ENCODE data around the gene OVCH2. TPM values are rescaled to one million over a fixed set of nuclear protein-coding genes. Genes with fewer than 3 reads are reported as not detected.
"Not testable (repeated sequence)": the region's sequence is repeated elsewhere in the genome, so short reads cannot be mapped to it uniquely, and the experiment has no call there.

Gene OVCH2
- total RNA-seq = not detected in 2 replicates

DNA sequence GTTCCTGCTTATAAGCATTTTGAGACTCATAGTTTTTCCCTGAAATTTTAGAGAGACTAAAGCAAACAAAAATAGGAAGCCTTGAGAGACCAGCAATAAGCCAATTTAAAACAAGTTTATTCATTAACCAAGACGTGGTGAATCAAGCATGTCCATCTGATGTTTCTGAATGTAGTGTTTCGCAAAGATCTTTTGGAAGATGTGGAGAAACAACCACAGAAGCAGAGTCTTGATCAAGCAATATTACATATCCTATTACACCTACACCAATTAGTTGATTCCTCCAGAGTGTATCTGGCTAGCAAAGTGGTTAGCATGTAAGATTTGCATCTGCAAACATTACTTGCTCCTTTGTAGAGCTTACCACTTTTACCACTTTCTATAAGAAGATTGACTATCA is at the start of gene OVCH2:
Gene OVCH2, minus strand, starts transcription at position 101 of the 400 bp plus-strand sequence. Its CDS starts 83 bp downstream, at position 18.
- DNase-seq (ENCODE audit: low read depth in 2 of 2) = no peak

DNA sequence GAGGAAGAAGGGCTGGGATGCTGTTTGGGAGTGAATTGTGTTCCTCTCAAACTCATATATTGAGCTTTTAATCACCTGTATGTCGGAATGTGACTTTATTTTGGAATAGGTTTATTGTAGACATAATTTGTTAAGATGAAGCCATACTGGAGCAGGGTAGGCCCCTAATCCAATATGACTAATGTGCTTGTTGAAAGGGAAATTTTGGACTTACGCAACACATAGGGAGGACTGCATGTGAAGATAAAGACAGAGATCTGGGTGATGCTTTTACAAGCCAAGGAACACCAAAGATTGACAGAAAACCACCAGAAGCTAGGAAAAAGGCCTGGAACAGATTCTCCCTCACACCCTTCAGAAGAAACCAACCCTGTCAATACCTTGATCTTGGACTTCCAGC is 43.2 kb upstream of the OVCH2 start:
- no peak for DNase-seq (ENCODE audit: low read depth in 2 of 2)

DNA sequence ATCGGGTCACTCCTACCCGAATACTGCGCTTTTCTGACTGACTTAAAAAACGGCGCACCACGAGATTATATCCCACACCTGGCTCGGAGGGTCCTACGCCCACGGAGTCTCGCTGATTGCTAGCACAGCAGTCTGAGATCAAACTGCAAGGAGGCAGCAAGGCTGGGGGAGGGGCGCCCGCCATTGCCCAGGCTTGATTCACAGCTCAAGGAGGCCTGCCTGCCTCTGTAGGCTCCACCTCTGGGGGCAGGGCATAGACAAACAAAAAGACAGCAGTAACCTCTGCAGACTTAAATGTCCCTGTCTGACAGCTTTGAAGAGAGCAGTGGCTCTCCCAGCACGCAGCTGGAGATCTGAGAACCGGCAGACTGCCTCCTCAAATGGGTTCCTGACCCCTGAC is 28.5 kb upstream of the OVCH2 start:
- DNase-seq (ENCODE audit: low read depth in 2 of 2) = not testable (repeated sequence)

GRCh38 chr11:7714786-7715185 is 8.5 kb upstream of the OVCH2 start:
- DNase-seq (ENCODE audit: low read depth in 2 of 2) = no peak

DNA sequence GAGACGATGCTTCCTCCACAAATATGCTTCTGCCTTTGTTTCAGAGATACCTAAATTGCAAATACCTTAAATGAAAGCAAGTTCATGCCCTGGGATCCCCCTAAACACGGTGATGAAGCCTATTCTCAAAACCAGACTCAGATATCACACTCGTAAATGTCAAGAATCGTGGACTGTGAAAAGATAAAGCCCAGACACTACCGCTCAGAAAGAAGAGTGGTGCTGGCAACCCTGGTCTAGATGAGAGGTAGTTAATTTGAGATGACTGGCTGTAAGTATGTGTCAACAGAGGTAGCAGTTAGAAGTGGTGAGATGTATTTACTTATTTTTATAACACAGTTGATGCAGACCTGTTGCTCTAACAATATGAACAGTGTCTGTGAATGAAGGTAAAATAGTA is 2.5 kb downstream of the OVCH2 start:
- no peak for DNase-seq (ENCODE audit: low read depth in 2 of 2)

- no peak for DNase-seq (ENCODE audit: low read depth in 2 of 2)
Observed at GRCh38 chr11:7696424-7696823, 9.9 kb downstream of the OVCH2 start.

DNA sequence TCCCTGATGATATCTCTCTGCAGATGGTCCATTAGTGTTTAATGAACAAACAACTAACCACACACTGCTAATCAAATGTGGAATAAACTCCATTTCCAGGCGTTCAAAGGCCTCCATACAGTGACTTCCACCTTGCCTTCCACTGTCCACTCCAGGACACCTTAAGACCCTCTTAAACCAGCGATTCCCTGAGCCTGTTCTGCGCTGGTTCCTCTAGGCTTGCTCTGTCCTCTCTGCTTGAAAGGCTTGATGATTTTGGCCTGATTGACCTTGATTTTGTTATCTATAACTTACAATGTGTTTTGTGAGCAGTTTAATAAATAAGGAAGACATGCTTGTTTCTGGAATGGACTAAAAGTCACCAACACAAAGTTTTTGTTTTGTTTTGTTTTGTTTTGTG is 12.0 kb downstream of the OVCH2 start:
- no peak for DNase-seq (ENCODE audit: low read depth in 2 of 2)

GRCh38 chr11:7692426-7692825 is 13.9 kb downstream of the OVCH2 start:
- DNase-seq (ENCODE audit: low read depth in 2 of 2) = no peak

- no peak for DNase-seq (ENCODE audit: low read depth in 2 of 2)
Observed at GRCh38 chr11:7691759-7692350, 14.4 kb downstream of the OVCH2 start.

GRCh38 chr11:7690648-7691047 is 15.6 kb downstream of the OVCH2 start:
- DNase-seq (ENCODE audit: low read depth in 2 of 2) = peak; percentile 29 to 39

GRCh38 chr11:7689239-7689638 is 17.0 kb downstream of the OVCH2 start:
- DNase-seq (ENCODE audit: low read depth in 2 of 2) = no peak

- DNase-seq (ENCODE audit: low read depth in 2 of 2) = peak; percentile 45 to 59
Observed at GRCh38 chr11:7688238-7688826, 17.9 kb downstream of the OVCH2 start.

DNA sequence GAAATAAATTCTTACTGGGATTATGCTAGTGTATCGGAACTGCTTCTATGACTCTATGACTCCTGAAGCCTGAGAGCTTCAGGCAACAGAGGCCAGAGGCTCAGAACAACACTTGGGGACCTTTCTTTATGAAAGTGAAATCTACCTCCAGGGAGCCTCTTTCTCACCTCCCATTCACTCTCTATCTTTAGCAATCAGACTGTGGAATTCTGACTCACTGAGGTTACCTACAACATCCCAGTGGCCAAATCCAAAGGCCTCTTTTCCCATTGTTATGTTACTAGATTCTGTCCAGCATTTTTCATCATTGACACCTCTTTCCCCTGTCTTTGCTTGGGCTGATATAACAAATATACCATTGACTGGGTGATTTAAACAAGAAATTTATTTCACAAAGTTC is 18.9 kb downstream of the OVCH2 start:
- no peak for DNase-seq (ENCODE audit: low read depth in 2 of 2)

GRCh38 chr11:7686761-7687160 is 19.5 kb downstream of the OVCH2 start:
- DNase-seq (ENCODE audit: low read depth in 2 of 2) = no peak

DNA sequence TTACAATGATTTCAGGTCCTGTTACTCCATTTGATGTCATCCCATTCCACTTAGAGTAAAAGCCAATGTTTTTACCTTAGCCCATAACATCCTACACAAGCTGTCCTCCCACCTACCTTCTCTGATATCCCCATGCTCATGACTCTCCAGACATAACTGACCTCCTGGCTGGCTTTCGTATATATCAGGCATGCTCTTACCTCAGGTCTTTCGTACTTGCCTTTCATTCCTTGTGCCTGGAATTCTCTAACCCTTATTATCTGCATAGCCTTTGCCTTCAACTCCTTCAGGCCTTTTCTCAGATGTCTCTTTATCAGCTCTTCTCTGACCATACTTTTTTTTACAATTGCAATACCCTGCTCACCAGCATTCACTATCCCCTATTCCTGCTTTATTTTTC is 22.7 kb downstream of the OVCH2 start:
- no peak for DNase-seq (ENCODE audit: low read depth in 2 of 2)

DNA sequence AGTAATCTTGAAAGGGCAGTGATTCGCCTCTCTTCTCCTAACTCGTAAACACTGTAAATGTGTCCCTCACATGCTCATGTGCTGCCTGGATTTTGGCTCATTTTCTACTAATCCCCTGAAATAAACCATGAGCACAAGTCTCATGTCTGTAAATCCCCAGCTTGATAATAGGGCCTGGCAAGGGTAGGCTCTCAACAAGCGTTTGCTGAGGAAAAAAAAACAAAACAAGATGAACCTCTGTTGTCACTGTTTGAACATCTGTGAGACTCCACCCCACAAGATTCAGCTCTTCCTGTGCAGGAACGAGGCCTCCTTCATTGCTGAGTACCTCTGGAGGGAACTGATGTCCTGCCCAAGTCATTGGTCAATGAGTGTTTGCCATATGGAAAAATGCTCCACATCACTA is 28.5 kb downstream of the OVCH2 start:
- no peak for DNase-seq (ENCODE audit: low read depth in 2 of 2)

GRCh38 chr11:7677071-7677470 is 29.2 kb downstream of the OVCH2 start:
- DNase-seq (ENCODE audit: low read depth in 2 of 2) = peak in 1 of 2 donors; percentile 21

- no peak for DNase-seq (ENCODE audit: low read depth in 2 of 2)
Observed at GRCh38 chr11:7675631-7676030, 30.6 kb downstream of the OVCH2 start.

- no peak for DNase-seq (ENCODE audit: low read depth in 2 of 2)
Observed at GRCh38 chr11:7673724-7674434, 32.4 kb downstream of the OVCH2 start.

- DNase-seq (ENCODE audit: low read depth in 2 of 2) = no peak
Observed at GRCh38 chr11:7672960-7673723, 33.1 kb downstream of the OVCH2 start, which contains the start of gene CYB5R2. TSS of gene CYB5R2 (minus strand) at chr11:7673500. CDS start at chr11:7672825, 675 bp downstream.

GRCh38 chr11:7672276-7672959 is 33.9 kb downstream of the OVCH2 start:
- no peak for DNase-seq (ENCODE audit: low read depth in 2 of 2)
